Hippocampal formation (tissue), 2 donors: ENCODE results near the gene LRRC27.
"Not testable (repeated sequence)": the region's sequence is repeated elsewhere in the genome, so short reads cannot be mapped to it uniquely, and the experiment has no call there.

ENCODE experiments used
- DNase-seq, 2 donors: peaks; one replicate each; lab custom pipeline; 2025; lab: John Stamatoyannopoulos, UW

Gene LRRC27

DNA sequence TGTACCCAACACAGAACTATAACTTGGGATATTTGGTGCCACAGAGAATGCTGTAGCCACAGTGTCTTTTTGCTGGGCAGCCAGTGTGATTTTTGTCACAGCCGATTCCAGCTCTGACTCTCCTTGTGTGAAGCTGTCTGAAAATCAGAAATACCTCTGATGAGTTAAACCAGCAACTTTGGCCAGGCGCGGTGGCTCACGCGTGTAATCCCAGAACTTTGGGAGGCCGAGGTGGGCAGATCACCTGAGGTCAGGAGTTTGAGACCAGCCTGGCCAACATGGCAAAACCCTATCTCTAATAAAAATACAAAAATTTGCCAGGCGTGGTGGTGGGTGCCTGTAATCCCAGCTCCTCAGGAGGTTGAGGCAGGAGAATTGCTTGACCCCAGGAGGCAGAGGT lies 5.9 kb downstream of the LRRC27 start:
- not testable (repeated sequence) for DNase-seq

DNA sequence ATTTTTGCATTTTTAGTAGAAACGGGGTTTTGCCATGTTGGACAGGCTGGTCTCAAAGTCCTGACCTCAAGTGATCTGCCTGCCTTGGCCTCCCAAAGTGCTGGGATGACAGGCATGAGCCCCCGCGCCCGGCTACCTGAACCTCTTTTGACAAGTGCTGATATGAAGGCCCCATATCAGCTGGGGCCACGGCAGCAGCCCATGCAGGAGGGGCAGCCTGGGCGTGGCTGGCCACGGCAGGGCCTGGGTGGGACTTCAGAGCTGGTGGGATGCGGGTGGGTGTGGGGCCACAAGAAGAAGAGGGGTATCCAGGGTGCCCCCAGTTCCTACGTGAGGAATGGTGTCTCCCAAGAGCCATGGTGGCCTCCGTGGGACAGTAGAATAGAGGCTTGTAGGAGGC lies 6.9 kb downstream of the LRRC27 start:
- no peak for DNase-seq

DNA sequence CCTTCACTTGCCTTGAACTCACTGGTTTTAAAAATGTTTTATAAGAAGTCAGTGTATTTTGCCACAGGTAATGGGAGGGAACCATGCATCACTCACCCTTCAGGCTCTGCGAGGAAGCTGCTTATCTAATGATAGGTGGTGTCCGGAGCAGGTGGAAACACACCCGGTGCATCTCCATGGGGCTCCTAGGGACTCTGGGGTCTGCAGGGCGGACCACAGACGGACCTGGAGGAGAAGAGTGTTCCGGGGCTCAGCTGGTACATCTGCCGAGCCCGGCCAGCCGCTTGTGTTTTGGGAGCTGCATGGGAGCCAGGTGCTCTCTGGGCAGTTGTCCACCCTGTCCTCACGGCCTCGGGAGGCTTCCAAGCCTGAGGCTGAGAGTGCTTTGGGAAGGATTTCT lies 7.3 kb downstream of the LRRC27 start:
- DNase-seq, result no peak

DNA sequence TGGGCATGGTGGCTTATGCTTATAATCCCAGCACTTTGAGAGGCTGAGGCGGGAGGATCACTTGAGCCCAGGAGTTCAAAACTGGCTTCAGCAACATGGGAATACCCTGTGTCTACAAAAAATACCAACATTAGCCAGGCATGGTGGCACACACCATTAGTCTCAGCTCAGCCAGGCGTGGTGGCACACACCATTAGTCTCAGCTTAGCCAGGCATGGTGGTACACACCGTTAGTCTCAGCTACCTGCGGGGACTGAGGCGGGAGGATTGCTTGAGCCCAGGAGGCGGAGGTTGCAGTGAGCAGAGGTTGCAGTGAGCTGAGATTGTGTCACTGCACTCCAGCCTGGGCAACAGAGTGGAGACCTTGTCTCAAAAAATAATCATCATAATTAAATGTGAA lies 9.0 kb downstream of the LRRC27 start:
- no peak for DNase-seq

DNA sequence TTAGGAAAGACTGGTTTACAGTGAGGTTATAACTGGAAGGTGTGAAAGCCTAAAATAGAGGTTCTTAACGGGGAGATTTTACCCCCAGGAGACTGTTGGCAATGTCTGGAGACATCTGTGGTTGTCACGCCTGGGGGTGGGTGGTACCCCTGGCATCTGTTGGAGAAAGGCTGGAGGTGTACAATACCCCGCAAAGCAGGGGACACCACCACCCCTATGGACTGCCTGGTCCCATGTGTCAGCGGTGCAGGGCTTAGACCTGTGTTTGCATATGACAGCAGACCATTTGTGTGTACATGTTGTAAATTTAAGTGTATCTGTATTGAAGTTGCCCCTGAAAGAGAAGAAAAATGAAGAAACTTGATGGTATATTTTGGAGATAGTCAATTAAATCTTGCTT lies 9.8 kb downstream of the LRRC27 start:
- DNase-seq, result no peak

DNA sequence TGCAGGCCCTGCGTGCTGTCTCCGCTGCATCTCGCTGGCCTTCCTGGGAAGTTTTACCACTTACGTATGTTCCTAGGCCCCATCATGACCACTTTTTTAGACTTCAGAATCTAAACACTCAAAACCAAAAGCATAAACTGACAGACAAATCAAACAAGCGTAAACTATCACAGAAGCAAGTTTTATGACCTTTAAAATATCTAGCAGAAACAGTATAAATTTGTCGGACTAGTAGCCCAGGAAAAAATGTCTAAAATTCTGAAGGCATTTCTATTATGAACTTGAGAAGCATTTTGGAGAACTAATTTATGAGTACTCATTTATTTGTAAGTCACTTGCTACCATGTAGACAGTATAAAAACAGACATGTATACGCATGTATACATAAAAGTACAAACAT lies 10.6 kb downstream of the LRRC27 start:
- no peak for DNase-seq

DNA sequence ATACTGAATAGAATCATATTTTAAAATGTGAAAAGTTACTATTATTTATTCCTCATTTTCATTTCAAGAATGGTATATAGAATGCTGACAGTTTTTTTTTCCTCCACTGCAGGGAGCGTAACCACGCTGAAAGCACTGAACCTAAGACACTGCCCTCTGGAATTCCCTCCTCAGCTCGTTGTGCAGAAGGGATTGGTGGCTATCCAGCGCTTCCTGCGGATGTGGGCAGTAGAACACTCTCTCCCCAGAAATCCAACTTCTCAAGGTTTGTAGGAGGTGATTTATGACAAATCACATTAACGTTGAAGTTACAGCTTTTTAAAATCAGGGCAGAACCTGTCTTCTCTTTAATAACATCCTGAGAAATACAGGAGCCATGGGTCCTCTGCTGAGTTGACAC lies 12.4 kb downstream of the LRRC27 start:
- DNase-seq, result no peak

DNA sequence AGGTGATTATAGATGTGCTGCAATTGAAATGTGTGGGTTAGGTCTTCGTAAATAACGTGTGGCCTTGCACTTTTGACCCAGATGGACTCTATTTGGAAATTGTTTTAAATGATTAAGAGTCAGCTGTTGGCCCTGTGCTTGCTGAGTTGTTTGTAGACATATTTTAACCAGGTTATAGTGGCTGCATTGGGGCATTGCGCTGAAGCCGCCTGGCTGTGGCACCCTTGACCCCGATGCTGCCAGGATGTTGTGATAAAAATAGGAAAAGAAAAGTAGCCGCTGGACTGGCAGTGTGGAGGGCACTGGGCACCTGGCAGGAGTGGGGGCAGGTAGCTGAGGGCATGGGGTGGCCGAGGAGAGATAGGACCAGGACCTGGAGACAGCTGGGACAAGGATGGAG lies 13.4 kb downstream of the LRRC27 start:
- DNase-seq, result no peak

DNA sequence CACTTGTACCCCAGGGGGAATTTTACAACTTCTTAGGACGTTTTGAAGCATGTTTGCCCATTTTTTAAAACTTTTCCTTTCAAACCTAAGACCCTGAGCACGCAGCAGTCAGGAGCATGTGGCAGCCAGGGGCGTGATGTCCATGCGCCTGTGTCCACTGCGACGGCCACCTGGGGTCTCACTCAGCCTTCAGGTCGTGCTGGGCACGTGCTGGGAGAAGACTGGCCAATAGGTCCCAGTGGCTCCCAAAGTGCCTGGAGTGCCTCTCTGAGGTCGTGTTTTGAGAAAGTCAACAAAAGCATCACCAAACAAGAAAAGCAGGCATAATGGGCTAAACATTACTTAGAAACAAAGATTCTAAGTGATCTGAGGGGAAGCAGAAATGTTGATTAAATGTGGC lies 14.8 kb downstream of the LRRC27 start:
- no peak for DNase-seq

DNA sequence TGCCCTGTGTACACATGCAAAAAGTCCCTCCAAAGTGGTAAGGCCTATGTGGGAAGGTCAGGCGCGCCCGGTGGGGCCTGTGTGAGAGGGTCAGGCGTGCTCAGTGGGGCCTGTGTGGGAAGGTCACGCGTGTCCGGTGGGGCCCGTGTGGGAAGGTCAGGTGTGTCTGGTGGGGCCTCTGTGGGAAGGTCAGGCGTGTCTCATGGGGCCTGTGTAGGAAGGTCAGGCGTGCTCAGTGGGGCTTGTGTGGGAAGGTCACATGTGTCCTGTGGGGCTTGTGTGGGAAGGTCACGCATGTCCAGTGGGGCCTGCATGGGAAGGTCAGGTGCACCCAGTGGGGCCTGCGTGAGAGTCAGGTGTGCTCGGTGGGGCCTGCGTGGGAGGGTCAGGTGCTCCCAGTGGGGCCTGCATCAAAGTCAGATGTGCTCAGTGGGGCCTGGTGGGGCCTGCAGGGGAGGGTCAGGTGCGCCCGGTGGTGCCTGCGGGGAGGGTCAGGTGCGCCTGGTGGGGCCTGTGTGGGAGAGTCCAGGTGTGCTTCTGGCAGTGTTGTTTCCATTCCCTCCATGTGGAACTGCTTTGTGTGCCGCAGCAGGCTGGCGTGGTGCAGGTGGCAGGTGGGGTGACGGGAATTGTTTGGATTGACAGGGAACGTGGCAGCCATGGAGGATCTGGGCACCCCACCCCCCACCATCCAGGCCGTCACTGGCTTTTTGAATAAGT lies 15.4 kb downstream of the LRRC27 start:
- DNase-seq, result no peak

DNA sequence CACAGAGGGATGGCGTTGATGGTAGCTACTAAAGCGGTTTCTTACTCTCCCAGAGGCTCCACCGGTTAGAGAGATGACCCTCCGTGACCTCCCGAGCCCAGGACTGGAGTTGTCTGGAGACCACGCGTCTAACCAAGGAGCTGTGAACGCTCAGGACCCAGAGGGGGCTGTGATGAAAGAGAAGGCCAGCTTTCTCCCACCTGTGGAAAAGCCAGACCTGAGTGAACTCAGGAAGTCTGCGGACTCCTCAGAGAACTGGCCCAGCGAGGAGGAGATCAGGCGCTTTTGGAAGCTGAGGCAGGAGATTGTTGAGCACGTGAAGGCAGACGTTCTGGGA lies 15.9 kb downstream of the LRRC27 start:
- no peak for DNase-seq

DNA sequence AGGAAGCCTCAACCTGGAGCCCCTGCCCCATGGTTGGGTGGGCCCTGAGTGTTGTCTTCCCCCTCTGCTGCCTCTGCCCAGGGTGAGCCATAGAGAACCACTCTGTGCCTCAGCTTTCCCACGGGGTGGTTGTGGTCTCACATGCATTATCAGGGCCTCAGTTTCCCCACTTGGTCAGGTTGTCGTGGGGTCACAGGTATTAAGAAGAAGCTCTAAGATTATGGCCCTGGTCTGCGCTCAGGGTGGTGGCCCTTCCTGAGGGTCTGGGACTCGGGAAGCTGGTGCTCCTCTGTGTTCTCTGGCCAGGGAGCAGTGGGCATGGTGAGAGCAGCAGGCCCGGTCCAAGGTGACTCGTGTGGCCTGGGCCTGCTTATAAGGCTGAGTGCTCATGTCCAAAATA lies 17.8 kb downstream of the LRRC27 start:
- no peak for DNase-seq

DNA sequence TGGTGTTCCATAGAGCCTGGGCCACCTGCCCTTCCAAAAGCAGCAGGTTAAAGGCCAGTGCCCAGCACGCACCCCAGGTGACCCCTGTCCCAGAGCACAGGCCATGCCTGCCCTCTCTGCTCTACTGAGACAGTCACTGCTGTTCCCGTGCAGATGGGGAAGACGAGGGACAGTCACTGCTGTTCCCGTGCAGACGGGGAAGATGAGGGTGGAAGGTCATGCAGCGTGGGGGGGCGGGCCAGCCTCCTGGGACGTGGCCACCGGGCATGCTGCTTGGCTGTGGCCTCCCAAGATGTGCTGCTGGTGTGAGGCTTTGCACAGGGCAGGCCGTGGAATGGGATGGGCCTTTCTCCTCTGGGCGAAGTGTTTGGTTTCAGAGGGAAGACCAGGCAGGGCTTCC lies 18.4 kb downstream of the LRRC27 start:
- DNase-seq, result no peak

DNA sequence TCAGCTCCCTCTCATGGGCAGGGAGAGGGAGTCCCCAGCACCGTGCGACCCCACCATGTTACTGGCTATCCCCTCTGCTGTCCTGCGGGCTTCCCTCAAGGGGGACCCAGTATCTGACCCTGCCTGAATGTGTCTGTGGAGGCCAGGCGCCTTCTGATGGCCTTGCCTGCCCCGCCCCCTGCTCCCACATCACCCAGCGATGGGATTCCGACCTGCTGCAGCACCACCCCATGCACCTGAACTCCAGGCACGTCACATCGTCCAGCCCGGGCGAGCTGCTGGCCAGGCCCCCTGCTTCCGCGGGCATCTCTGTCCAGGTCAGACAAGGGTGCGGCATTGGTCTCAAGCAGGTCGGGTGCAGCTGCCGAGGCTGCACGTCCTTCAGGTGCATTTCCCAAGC lies 19.0 kb downstream of the LRRC27 start:
- DNase-seq, result no peak

DNA sequence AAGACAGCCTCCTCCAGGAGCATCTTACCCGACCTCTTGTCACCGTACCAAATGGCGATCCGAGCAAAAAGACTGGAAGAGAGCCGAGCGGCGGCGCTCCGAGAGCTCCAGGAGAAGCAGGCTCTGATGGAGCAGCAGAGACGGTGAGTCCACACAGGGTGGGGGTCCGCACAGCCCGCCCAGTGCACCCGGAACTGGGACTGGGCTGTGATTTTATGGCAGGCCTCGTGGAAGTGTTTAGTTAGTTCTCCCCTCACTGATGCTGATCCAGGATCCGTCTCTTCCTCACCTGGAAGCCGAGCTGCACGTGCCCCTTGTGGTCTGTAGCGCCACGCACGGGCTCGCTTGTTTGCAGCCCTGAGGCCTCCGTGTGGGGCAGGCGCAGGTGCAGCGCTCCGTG lies 19.6 kb downstream of the LRRC27 start:
- no peak for DNase-seq

DNA sequence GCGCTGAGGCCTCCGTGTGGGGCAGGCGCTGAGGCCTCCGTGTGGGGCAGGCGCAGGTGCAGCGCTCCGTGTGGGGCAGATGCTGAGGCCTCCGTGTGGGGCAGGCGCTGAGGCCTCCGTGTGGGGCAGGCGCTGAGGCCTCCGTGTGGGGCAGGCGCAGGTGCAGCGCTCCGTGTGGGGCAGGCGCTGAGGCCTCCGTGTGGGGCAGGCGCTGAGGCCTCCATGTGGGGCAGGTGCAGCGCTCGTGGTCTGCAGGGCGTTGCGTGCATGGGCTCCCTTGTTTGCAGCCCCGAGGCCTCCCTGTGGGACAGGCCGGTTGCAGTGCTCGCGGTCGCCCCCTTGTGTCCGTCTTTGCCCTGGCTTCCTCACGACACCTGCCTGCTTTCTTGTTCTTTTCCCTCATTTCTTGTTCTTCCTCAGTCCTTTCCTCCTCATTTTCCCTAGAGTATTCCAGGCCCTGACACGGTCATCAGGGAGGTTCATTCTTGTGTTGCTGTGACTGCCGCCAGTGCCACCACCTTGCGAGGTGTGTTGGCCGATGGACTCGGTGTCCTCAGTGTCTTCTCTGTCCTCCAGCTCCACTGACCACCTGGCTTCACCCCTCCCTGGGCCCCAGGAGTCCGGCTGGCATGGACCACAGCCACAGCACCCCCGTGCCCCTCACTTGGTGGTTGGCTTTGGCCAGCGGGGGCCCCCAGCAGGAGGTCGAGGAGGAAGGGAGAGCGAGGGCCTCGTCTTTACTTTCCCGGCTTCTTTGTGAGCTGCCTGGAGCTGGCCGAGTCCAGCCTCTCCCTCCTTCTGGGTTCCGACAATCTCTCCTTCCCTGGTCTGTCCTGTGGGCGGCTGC lies 20.7 kb downstream of the LRRC27 start:
- DNase-seq, result peak; percentile 36 to 52

DNA sequence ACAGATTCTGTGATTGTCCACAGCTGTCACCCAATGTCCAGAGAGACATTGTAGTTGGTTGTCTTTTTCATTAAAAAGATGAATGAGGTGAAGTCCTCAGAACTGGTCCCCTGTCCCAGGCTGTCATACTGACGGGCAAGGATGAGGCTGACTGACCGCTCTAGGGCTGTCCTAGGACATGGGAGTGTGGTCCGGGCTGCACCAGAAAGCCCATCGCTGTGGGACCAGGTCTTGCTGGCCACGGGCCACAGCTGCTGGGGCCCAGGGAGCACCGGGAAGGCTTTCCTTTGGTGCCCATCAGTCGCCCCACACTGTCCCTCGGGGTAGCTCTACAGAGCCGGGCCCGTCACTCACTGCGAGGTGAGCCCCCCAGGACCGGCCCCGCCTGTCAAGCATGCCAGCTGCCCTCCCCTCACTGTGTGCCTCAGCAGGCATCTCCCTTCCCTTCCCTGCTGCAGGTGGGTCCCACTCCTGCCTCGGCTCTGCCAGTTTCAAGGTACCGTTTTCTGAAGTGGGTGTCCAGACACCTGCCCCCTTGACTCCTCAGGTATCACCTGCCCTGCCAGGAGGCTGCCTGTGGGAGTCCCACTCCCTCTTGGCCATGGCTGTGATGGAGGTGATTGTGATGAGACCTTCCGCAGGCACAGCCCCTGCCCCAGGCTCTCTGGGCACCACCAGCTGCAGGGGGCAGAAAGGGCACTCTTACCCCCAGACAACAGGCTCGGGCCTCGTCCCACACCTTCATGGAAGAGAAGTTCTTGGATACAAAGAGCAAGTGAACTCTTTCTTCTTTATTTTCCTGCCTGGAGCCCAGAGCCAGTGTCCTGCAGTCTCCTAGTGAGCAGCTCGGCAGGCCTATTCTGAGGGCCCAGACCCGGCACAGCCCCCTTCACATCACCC lies 21.7 kb downstream of the LRRC27 start:
- no peak for DNase-seq

DNA sequence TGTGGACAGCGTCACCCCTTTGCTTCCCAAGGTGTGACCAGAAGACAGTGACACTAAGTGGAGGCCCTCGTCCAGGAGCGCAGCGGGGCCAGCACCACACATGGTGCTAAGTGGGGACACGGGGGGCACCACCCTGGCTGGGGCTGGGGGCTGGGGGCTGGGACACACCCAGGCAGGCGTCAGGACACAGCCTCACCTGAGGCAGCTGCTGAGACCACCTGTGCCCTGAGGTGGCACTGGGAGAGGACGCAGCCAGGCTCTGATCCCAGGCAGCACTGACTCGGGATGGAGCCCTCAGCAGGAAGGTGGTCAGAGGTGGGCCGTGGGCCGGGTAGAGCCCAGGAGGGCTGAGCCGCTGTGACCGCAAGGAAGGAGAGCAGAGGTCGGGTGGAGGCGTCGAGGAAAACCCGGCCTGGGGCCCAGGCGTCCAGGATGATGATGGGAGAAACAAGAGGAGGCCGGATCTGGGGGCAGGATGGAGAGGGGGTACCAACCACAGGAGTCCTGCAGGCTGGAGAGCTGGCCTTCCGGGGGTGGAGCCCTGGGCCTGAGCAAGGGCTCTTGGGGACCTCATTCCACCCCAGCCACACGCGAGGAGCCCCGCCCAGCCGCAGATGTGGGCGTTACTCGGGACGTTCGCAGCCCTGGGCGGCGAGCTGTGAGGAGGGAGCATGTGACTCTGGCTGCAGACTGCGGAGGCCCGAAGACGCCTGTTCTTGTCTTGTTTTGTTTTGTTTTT lies 22.5 kb downstream of the LRRC27 start:
- no peak for DNase-seq

DNA sequence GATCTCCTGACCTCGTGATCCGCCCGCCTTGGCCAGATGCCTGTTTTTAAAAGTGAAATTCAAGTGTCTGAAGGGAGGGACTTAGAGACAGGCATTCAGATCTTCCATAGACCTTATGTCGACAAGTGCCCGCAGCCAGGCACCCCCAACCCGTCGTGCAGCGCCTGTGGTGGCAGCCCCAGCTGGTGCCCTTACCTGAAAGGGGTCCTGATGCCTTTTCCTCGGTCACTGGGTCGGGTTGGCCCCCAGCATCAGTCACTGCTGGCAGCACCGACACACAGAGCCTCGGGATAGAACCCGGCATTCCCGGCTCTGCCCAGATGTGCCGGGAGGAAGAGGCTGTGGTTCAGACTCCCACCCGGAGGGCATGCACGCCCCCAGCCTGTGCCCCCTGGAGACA lies 23.3 kb downstream of the LRRC27 start:
- DNase-seq, result no peak

DNA sequence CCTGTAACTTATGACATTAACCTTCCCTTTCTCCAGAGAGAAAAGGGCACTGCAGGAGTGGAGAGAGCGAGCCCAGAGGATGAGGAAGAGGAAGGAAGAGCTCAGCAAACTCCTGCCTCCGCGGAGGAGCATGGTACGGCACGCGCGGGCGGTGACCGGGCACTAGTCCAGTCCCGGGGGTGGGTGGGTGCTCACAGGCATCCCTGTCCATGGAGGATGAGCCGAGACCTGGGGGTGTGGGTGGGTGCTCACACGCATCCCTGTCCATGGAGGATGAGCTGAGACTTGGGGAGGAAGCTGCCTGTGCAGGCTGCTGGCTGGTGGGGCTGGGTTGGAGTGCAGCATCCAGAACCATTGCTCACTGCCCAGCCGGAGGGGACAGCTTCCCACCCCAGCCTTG lies 23.8 kb downstream of the LRRC27 start:
- no peak for DNase-seq

DNA sequence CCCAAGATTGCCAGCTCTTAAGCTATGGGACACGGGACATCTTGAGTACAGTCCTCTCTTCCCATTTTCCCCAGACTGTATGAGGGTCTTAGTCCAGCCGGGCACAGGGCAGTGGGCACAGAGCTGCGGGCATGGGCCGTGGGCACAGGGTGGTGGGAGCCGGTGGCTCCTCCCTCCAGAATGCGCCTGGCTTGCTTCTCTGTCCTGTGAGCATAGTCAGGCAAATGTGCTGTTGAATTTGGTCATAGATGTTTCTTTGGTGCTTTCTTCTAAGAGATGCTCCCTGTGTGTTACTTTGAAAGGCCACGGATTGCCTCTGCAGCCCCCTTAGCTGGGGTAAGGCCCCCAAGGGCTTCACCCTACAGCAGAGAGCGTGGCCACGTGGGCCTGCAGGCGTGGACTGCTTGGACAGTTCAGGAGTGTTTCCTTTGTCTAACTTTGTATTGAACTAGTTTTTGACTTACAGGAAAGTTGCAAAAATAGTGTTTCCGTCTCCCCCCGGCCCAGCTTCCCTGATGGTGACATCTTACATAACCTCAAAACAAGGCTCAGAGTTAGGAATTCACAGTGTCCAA lies 24.7 kb downstream of the LRRC27 start:
- DNase-seq, result no peak
